ENCODE measurements around the gene KCNH4. TPM values are rescaled to one million over a fixed set of nuclear protein-coding genes. Genes with fewer than 3 reads are reported as not detected.

Gene KCNH4
- total and polyA plus RNA-seq, 9 of the 15 experiments (the other 6 are each of a cell fraction or from before 2014, with no cell fraction given) = 0.10 to 1.8 (median 0.50) TPM

GRCh38 chr17:42193969-42194899 is 13.3 kb upstream of the KCNH4 start, which contains the start of gene GHDC (continued):
- TF ChIP-seq MGA (IDR thresholded peaks at IDR 0.05) = no peak
- 0 out of 2 replicates have a peak, but pooled peaks have one; percentile 2 for TF ChIP-seq HBP1 (CRISPR knock-in tag; IDR thresholded peaks at IDR 0.05)
- TF ChIP-seq TARDBP (IDR thresholded peaks at IDR 0.05) = no peak
- peak; percentile 11; the same call in 1 of the 2 replicates for TF ChIP-seq CXXC5 (CRISPR knock-in tag; IDR thresholded peaks at IDR 0.05)
- TF ChIP-seq, protein P1, sequence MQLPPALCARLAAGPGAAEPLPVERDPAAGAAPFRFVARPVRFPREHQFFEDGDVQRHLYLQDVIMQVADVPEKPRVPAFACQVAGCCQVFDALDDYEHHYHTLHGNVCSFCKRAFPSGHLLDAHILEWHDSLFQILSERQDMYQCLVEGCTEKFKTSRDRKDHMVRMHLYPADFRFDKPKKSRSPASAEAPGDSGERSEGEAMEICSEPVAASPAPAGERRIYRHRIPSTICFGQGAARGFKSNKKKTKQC (CRISPR knock-in tag; IDR thresholded peaks at IDR 0.05) = no peak
- TF ChIP-seq TSHZ1 (CRISPR knock-in tag; IDR thresholded peaks at IDR 0.05) = no peak
- TF ChIP-seq MAFF (IDR thresholded peaks at IDR 0.05; ENCODE audit: low read length) = no peak
- no peak for TF ChIP-seq CBX8 (IDR thresholded peaks at IDR 0.05; ENCODE audit: borderline replicate concordance, extremely low read depth, low read depth, low read length, poor library complexity, severe bottlenecking)

Measured in K562 (cell line).